GM12872 (cell line): ENCODE measurements around the gene EIF1B.

Experiments
- TF ChIP-seq, protein P1 (sequence below): IDR thresholded peaks from 3 replicates; pipeline ENCODE4 v1.5.1; 2011; ENCODE audit warnings: low read depth, mild to moderate bottlenecking, low read length, moderate library complexity; ENCODE audit not compliant: insufficient read depth

EIF1B gene

DNA sequence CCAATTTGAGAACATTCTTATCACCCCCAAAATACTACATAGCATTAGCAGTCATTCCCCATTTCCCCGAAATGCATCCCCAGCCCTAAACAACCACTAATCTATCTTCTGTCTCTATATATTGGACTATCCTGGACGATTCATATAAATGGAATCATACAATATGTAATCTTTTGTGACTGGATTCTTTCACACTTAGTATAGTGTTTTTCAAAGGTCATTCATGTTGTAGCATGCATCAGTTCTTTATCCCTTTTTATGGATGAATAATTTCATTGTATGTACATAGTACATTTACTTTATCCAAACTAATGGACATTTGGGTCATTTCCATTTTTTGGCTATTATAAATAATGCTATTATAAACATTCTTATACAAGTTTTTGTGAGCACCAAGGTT, 27.5 kb upstream of the EIF1B start:
- TF ChIP-seq, protein P1, sequence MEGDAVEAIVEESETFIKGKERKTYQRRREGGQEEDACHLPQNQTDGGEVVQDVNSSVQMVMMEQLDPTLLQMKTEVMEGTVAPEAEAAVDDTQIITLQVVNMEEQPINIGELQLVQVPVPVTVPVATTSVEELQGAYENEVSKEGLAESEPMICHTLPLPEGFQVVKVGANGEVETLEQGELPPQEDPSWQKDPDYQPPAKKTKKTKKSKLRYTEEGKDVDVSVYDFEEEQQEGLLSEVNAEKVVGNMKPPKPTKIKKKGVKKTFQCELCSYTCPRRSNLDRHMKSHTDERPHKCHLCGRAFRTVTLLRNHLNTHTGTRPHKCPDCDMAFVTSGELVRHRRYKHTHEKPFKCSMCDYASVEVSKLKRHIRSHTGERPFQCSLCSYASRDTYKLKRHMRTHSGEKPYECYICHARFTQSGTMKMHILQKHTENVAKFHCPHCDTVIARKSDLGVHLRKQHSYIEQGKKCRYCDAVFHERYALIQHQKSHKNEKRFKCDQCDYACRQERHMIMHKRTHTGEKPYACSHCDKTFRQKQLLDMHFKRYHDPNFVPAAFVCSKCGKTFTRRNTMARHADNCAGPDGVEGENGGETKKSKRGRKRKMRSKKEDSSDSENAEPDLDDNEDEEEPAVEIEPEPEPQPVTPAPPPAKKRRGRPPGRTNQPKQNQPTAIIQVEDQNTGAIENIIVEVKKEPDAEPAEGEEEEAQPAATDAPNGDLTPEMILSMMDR = no peak

DNA sequence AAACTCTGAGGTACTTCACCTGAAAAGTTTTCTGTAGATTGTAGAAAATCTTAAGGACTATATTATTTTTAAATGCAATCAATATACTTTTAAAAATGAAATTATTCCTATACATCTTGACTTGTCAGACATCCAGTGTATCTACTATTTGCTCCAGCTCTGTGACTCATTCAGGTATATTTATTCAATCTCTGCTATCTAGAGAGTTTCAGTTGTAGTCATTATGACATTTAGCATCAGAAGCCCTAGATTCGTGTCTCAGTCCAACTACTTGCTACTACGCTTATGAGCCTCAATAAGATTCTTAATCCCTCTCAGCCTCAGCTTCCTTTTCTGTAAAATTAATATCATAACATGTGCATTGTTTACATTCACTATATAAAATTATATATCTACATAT, 22.3 kb upstream of the EIF1B start:
- TF ChIP-seq, protein P1 = no peak

DNA sequence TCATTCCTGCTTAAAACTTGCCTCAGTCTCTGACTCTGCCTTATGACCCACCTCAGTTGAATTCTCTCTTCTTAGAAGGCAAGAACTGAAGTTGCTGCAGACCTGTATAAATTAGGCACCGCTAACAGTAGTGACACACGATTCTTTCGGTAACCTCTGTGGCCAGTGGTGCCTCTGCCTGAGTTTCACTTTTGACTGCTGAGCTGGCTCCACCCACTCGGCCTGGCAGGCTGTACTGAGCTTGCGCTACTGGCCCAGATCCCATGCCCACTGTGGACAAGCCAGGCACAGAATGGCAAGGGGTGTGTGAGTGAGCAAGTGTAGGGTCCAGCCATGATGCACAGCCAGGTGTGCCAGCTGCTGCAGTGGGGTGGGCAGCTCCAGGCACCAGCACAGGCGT, 19.1 kb upstream of the EIF1B start:
- TF ChIP-seq, protein P1 = no peak

DNA sequence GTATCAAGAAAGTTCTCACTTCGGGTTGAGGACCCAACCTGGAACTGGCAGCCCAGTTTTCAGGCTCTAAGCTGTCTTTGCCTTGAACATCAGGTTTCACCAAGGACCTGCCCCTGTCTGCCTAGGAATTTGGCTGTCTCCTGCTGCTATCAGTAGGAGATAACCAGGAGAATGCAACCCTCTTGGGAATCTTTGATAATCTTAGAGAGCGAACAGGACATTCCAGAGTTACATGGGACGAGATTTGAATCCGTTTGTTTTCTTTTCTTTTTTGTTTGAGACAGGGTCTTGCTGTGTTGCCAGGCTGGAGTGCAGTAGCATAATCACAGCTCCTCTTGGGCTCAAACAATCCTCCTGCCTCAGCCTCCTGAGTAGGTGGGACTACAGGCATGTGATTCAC, 18.0 kb upstream of the EIF1B start:
- TF ChIP-seq, protein P1 = no peak

DNA sequence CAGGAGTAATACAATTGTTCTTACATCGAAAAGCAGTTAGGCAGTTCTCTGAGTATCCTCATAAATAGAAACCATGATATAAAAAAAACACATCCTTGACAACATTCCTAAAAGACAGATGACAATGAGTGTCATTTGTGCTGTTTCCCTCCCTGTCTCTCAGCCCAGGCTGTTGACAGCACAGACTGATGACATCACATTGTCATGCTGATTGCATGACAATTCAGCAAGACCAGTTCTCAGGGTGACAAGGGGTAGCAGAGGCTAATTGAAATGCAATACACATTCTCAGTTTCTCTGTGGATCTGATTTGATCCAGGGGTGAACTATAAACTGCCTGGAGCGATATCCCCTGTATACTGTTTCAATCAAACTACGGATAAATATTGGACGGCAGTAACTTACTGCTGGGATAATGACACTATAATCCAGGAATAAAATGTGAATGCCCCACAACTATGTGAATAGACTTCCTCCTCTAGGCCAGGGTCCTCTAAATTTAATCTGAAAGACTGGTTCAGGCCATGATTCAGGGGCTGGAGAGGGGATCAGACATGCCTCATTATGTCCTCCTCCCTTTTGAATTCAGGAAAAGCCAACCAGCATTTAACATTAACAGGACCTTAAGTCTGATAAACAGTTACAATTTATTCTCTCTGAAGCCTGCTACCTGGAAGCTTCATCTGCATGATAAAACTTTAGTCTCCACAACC, 16.7 kb upstream of the EIF1B start:
- TF ChIP-seq, protein P1 = no peak

DNA sequence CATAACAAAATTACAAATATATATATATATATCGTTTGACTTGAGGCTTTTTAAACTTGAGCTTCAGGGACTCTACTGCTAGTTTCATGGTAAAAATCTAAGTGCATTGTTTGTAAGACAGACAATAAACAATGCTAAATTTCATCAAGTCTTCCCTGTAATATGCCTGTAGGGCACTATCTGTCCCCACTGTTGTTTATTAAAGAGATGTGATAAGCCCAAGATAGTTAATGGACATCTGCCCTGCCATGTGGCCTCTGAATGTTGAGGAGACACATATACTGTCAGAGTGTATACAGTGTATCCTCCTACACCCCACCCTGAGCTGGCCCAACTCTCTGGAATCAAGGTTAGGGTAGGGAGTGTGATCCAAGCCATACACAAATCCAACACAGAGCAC, 15.1 kb upstream of the EIF1B start:
- TF ChIP-seq, protein P1 = no peak

DNA sequence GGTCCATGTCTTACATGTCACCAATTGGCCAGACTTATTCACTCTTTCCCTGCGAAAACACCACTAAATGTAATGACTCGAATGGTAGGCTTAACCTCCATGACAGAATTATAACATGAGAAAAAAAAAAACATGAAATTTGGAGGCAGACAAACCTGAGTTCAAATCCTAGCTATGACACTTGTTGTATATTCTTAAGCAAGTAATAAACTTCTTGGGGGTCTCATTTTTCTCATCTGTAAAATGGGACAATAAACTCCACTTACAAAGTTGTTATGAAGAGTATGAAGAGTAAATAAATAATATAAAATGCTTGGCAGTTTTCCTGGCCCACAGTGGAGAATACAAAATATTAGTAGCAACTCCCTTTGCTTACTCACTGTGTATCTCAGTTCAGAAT, 11.4 kb upstream of the EIF1B start:
- TF ChIP-seq, protein P1 = no peak
